ENCODE measurements around the gene NPM1.

Gene NPM1

DNA sequence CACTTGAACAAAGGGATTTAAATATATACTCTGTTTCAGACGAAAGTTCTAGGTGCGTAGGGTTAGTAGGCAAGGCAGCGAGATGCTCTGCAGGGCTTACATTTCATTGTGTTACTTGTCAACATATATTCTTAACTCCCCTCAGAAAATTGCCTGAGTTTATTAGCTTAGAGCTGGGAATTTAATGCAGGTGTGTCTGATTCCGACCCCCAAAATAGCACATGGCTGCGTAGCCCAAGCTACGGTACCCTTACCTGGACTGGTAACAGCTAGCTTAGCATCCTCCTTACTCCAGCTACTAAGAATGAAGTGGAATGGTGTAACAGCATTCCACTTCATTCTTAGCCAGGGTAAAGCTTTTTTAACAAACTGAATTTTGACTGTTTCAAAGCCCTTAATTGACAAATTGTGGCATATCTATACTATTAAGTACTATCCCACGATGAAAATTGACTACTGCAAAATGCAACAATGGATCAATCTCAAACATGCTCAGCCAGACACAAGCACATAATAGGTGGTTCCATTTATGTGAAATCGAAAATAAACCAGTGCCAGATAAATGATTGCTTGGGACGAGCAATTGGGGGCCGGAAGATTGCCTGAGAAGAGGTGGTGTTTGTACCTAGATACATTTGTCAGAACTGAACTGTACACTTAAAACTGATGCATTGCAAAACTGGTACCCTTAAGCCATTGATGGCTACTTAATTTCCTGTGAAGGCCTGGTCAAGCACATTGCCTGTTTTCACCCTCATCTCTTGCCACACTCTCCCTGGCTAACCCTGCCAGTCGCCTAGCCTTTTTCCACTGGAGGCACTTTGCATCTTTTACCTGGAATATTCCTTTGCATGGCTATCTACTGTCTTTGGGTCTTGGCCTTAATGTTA, 28.8 kb downstream of the NPM1 start:
- no peak for FAIRE-seq
- no peak for TF ChIP-seq CTCF (IDR thresholded peaks at IDR 0.05; ENCODE audit: insufficient read depth, missing control alignments)
- no peak for DNase-seq (ENCODE audit: insufficient read length, low spot score)

GRCh38 chr5:171418316-171418981, 30.8 kb downstream of the NPM1 start:
- FAIRE-seq (no peak), DNase-seq (ENCODE audit: insufficient read length, low spot score) (peak; percentile 83)
- peak; percentile 71 for TF ChIP-seq CTCF (IDR thresholded peaks at IDR 0.05; ENCODE audit: insufficient read depth, missing control alignments)

GRCh38 chr5:171418982-171419687, 31.5 kb downstream of the NPM1 start, which contains the start of gene FGF18:
TSS of gene FGF18 (plus strand) at chr5:171419647. CDS start at chr5:171420200, 553 bp downstream.
- FAIRE-seq: no peak
- DNase-seq (ENCODE audit: insufficient read length, low spot score): no peak
- TF ChIP-seq CTCF (IDR thresholded peaks at IDR 0.05; ENCODE audit: insufficient read depth, missing control alignments): no peak

DNA sequence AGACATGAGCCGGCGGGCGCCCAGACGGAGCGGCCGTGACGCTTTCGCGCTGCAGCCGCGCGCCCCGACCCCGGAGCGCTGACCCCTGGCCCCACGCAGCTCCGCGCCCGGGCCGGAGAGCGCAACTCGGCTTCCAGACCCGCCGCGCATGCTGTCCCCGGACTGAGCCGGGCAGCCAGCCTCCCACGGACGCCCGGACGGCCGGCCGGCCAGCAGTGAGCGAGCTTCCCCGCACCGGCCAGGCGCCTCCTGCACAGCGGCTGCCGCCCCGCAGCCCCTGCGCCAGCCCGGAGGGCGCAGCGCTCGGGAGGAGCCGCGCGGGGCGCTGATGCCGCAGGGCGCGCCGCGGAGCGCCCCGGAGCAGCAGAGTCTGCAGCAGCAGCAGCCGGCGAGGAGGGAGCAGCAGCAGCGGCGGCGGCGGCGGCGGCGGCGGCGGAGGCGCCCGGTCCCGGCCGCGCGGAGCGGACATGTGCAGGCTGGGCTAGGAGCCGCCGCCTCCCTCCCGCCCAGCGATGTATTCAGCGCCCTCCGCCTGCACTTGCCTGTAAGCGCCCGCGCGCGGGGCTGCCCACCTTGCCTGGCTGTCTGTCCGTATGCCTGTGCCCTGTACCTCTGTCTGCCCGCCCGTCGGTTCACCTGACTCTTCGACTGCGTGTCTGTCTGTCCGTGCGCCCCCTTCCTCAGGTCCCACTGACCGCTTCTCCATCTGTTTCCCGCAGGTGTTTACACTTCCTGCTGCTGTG, 32.2 kb downstream of the NPM1 start:
- no peak for DNase-seq (ENCODE audit: insufficient read length, low spot score)
- no peak for FAIRE-seq
- no peak for TF ChIP-seq CTCF (IDR thresholded peaks at IDR 0.05; ENCODE audit: insufficient read depth, missing control alignments)

DNA sequence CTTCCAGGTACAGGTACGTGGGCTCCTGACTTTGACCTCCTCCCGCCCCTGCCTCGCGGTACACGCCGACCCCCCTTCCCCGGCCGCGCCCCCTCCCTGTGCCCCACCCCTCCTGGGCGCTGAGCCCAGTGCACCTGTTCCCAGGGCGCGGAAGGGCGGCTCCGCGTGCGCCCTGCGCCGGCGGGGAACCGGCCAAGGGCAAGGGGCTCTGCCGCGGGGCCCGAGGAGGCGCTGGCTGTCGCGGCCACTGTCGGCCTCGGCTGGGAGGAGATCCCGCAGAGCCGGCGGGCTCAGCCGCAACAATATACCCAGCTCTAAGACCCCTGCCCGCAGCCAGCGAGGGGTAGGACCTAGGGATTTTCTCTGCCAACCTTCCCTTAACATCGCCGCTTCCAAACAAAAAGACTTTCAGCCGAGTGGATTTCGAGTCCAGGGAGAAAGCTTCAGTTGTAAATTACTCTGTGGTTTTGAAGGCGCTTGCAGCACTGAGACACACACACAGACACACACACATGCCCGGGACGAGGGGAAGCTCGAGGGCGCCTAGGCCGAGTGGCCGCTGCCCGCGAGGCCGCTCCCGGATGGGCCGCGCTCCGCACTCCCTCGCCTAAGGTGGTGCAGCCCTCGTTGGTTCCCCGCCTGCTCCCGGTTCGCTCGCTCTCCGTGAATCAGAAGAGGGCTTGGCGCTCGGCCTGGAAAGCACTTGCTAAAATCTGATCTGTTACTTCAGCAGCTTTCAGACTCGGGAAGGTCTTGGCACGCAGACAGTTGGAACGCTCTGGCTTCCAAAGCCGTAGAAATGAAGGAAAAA, 33.0 kb downstream of the NPM1 start:
- no peak for TF ChIP-seq CTCF (IDR thresholded peaks at IDR 0.05; ENCODE audit: insufficient read depth, missing control alignments)
- FAIRE-seq (no peak), DNase-seq (ENCODE audit: insufficient read length, low spot score) (no peak)

All from D721Med (cell line).